WTC11 (cell line): Measurements from ENCODE around the gene SWT1. TPM values are rescaled to one million over a fixed set of nuclear protein-coding genes. Genes with fewer than 3 reads are reported as not detected.

ENCODE experiments used
- ATAC-seq: fragments of 200-7000 bp; cut with Tn5 transposase; 2 replicates; pipeline ENCODE4 v1.10.0; 2021; ENCODE audit warnings: mild to moderate bottlenecking, moderate library complexity
- CTCF ChIA-PET: fragments of 300-600 bp; sonication (Branson Sonifier 250); formaldehyde crosslinking; loops from one replicate; lab custom pipeline; 2021; ENCODE audit warnings: antibody characterized with exemption; lab: Charles Lee
- POLR2A ChIA-PET: fragments of 350-600 bp; sonication (Branson Sonifier 250); formaldehyde crosslinking; loops from one replicate; lab custom pipeline; 2021; ENCODE audit warnings: antibody characterized with exemption; lab: Charles Lee
- DNase-seq: peaks from one replicate; pipeline ENCODE4 v3.0.0; 2021; ENCODE audit warnings: low spot score
- H3K27ac Mint-ChIP-seq: 2 replicates; pipeline ENCODE4 v1.8.0; 2021; ENCODE audit warnings: mixed read lengths
- H3K27me3 Mint-ChIP-seq: 2 replicates; pipeline ENCODE4 v1.8.0; 2021; ENCODE audit warnings: low read depth, mild to moderate bottlenecking, moderate library complexity, mixed read lengths
- H3K36me3 Mint-ChIP-seq: 2 replicates; pipeline ENCODE4 v1.8.0; 2021; ENCODE audit warnings: mixed read lengths
- H3K4me1 Mint-ChIP-seq: 2 replicates; pipeline ENCODE4 v1.8.0; 2022; ENCODE audit warnings: mixed read lengths
- H3K4me3 Mint-ChIP-seq: 2 replicates; pipeline ENCODE4 v1.8.0; 2021; ENCODE audit warnings: mild to moderate bottlenecking, moderate library complexity, mixed read lengths
- H3K9me3 Mint-ChIP-seq: 2 replicates; pipeline ENCODE4 v1.8.0; 2021; ENCODE audit warnings: mixed read lengths
- AR ChIP-seq: fragments of 250-450 bp; sonication (Bioruptor Pico); IDR thresholded peaks from 2 replicates; pipeline ENCODE4 v1.9.0; 2021; ENCODE audit warnings: mild to moderate bottlenecking
- ATF1 ChIP-seq: sonication (generic); formaldehyde crosslinking; IDR thresholded peaks from 2 replicates; pipeline ENCODE4 v1.8.1; 2023; ENCODE audit warnings: mild to moderate bottlenecking, moderate library complexity, missing genetic modification reagents
- CDX4 ChIP-seq: fragments of 250-450 bp; sonication (Bioruptor Pico); IDR thresholded peaks from 2 replicates; pipeline ENCODE4 v1.9.0; 2021; ENCODE audit warnings: moderate library complexity, mild to moderate bottlenecking, inconsistent platforms, borderline replicate concordance
- CREB1 ChIP-seq: sonication (generic); formaldehyde crosslinking; IDR thresholded peaks from 2 replicates; pipeline ENCODE4 v1.8.0; 2023; ENCODE audit warnings: mild to moderate bottlenecking, missing genetic modification reagents
- CREM ChIP-seq: sonication (generic); formaldehyde crosslinking; IDR thresholded peaks from 2 replicates; pipeline ENCODE4 v1.8.1; 2022; ENCODE audit warnings: mild to moderate bottlenecking, missing genetic modification reagents, moderate library complexity
- E2F1 ChIP-seq: sonication (generic); formaldehyde crosslinking; IDR thresholded peaks from 2 replicates; pipeline ENCODE4 v1.8.0; 2022; ENCODE audit warnings: mild to moderate bottlenecking, missing genetic modification reagents
- IRF2 ChIP-seq: sonication (generic); formaldehyde crosslinking; IDR thresholded peaks from 2 replicates; pipeline ENCODE4 v1.8.0; 2022; ENCODE audit warnings: low read depth, missing genetic modification reagents, borderline replicate concordance
- JUN ChIP-seq: sonication (generic); formaldehyde crosslinking; IDR thresholded peaks from 2 replicates; pipeline ENCODE4 v1.8.0; 2023; ENCODE audit warnings: mild to moderate bottlenecking, missing genetic modification reagents
- KAT7 ChIP-seq: sonication (generic); formaldehyde crosslinking; IDR thresholded peaks from 2 replicates; pipeline ENCODE4 v1.8.1; 2023; ENCODE audit warnings: missing genetic modification reagents, mild to moderate bottlenecking, borderline replicate concordance
- MAX ChIP-seq: sonication (generic); formaldehyde crosslinking; IDR thresholded peaks from 2 replicates; pipeline ENCODE4 v1.8.0; 2022; ENCODE audit warnings: mild to moderate bottlenecking, missing genetic modification reagents
- MLX ChIP-seq: sonication (generic); formaldehyde crosslinking; IDR thresholded peaks from 2 replicates; pipeline ENCODE4 v1.8.1; 2023; ENCODE audit warnings: mild to moderate bottlenecking, missing genetic modification reagents, moderate library complexity
- MXD4 ChIP-seq: fragments of 250-450 bp; sonication (Bioruptor Pico); IDR thresholded peaks from 2 replicates; pipeline ENCODE4 v1.8.0; 2021; ENCODE audit warnings: mild to moderate bottlenecking, moderate library complexity, borderline replicate concordance
- MYBL2 ChIP-seq: sonication (generic); formaldehyde crosslinking; IDR thresholded peaks from 2 replicates; pipeline ENCODE4 v1.8.1; 2023; ENCODE audit warnings: mild to moderate bottlenecking, moderate library complexity, missing genetic modification reagents
- OVOL2 ChIP-seq: fragments of 250-450 bp; sonication (Bioruptor Pico); IDR thresholded peaks from 2 replicates; pipeline ENCODE4 v1.9.0; 2021; ENCODE audit warnings: mild to moderate bottlenecking, borderline replicate concordance
- RORB ChIP-seq: fragments of 250-450 bp; sonication (Bioruptor Pico); IDR thresholded peaks from 2 replicates; pipeline ENCODE4 v1.9.0; 2021; ENCODE audit warnings: mild to moderate bottlenecking
- SP1 ChIP-seq: sonication (generic); formaldehyde crosslinking; conservative IDR thresholded peaks from 2 replicates; pipeline ENCODE4 v1.8.1; 2022; ENCODE audit warnings: missing genetic modification reagents
- TCF7 ChIP-seq: sonication (generic); formaldehyde crosslinking; IDR thresholded peaks from 2 replicates; pipeline ENCODE4 v1.8.0; 2022; ENCODE audit warnings: mild to moderate bottlenecking, low read depth, missing genetic modification reagents, moderate library complexity
- ZNF219 ChIP-seq: sonication (generic); formaldehyde crosslinking; IDR thresholded peaks from 2 replicates; pipeline ENCODE4 v1.8.0; 2023; ENCODE audit warnings: missing genetic modification reagents, mild to moderate bottlenecking, borderline replicate concordance
- ZNF423 ChIP-seq: fragments of 250-450 bp; sonication (Bioruptor Pico); IDR thresholded peaks from 2 replicates; pipeline ENCODE4 v2.1.2; 2022; ENCODE audit warnings: mild to moderate bottlenecking, moderate library complexity
- ZNF532 ChIP-seq: fragments of 250-450 bp; sonication (Bioruptor Pico); IDR thresholded peaks from 2 replicates; pipeline ENCODE4 v1.9.0; 2021; ENCODE audit warnings: mild to moderate bottlenecking, borderline replicate concordance
- ZNF671 ChIP-seq: fragments of 250-450 bp; sonication (Bioruptor Pico); IDR thresholded peaks from 2 replicates; pipeline ENCODE4 v1.8.0; 2021; ENCODE audit warnings: mild to moderate bottlenecking
- total RNA-seq: library from RNA; stranded (reverse); gene quantifications from 3 replicates; pipeline ENCODE4 v1.2.3, GENCODE V29; 2021
- TF ChIP-seq, protein P1 (sequence below): fragments of 250-450 bp; sonication (Bioruptor Pico); IDR thresholded peaks from 2 replicates; pipeline ENCODE4 v2.1.2; 2022; ENCODE audit warnings: mild to moderate bottlenecking, moderate library complexity

The SWT1 gene
- total RNA-seq, 1 experiment from 2014 or later: 5.8 TPM

DNA sequence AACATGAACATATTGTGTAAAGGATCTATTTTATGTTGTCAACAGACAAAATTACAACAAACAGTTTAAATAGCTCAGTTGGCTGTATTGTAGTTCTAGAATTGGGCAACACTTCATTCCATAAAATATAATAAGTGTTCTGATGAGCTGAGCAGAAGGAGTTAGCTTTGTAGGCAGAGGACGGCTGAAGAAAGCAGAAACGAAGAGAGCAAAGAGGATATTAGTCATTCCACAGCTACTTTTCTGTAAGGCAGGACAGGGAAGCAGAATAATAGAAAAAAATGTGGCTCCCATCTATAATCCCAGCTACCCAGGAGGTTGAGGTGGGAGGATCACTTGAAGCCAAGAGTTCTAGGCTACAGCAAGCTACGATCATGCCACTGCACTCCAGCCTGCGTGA is 180.3 kb downstream of the SWT1 start (continued):
- TF ChIP-seq AR (CRISPR knock-in tag): no peak
- no peak for TF ChIP-seq JUN (CRISPR knock-in tag)
- no peak for TF ChIP-seq ZNF219
- no peak for TF ChIP-seq CREB1
- TF ChIP-seq MYBL2 (CRISPR knock-in tag): no peak
- TF ChIP-seq RORB (CRISPR knock-in tag): no peak
- TF ChIP-seq MAX: no peak
- TF ChIP-seq ATF1 (CRISPR knock-in tag): no peak

GRCh38 chr1:185338719-185339622 is 182.0 kb downstream of the SWT1 start:
- ChIA-PET POLR2A (no interaction called here), CTCF (interaction anchor here (0.7 kb wide), 1 partner anchor 221 kb away, joined by 3 read pairs; no protein-coding TSS in a partner anchor)
- no peak overlapping the region; the same call in 1 of the 2 replicates for H3K27ac Mint-ChIP-seq
- no peaks in the 10 kb centered on the region for H3K36me3 Mint-ChIP-seq
- H3K4me1 Mint-ChIP-seq: peaks cover 24% of the 10 kb centered on the region
- TF ChIP-seq CDX4 (CRISPR knock-in tag): no peak
- no peak for TF ChIP-seq OVOL2 (CRISPR knock-in tag)
- TF ChIP-seq MYBL2 (CRISPR knock-in tag): no peak
- TF ChIP-seq ZNF219: no peak
- no peak for TF ChIP-seq CREB1
- TF ChIP-seq KAT7 (CRISPR knock-in tag): no peak
- TF ChIP-seq ZNF671: no peak
- TF ChIP-seq ZNF532: no peak
- peak; percentile 24; the same call in 1 of the 2 replicates for ATAC-seq
- no peak for DNase-seq
- H3K27me3 Mint-ChIP-seq: no peaks in the 10 kb centered on the region
- H3K4me3 Mint-ChIP-seq: no peak overlapping the region
- peaks cover 11% of the 10 kb centered on the region for H3K9me3 Mint-ChIP-seq

DNA sequence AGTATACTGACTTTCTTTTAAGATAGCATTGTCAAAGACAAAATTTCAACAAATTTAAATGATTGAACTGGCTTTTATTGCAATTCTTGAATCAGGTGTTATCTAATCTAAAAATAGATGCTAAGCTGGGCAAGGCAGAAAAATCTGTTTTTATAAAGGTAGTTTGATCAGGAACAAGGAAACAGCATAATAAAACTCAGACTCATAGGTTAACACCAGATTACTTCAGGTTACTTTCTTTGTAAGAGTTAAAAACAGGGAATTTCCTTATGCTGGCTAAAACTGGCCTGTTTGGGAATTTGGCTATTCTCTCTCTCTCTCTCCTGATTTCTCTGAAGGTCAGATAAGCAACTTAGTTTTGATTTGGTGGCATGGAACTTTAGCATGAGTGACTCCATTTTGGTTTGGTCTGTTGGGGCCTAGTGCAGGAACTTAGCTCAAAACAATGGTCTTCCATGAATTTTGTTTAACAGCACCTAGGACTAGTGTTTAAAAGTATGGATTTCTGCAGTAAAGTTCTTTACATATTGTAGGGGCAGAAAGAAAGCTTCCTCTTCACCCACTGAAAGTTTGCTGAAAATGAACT is 184.3 kb downstream of the SWT1 start:
- ChIA-PET CTCF (no interaction called here), POLR2A (no interaction called here)
- H3K27me3 Mint-ChIP-seq: no peaks in the 10 kb centered on the region
- H3K9me3 Mint-ChIP-seq: peaks cover 8% of the 10 kb centered on the region
- no peak overlapping the region for H3K27ac Mint-ChIP-seq
- peaks cover 35% of the 10 kb centered on the region for H3K4me1 Mint-ChIP-seq
- H3K4me3 Mint-ChIP-seq: no peak overlapping the region
- ATAC-seq (no peak), DNase-seq (no peak)
- H3K36me3 Mint-ChIP-seq: no peaks in the 10 kb centered on the region
- TF ChIP-seq E2F1 (no peak), TCF7 (CRISPR knock-in tag) (no peak), MLX (no peak), CREM (no peak), IRF2 (no peak), MXD4 (CRISPR knock-in tag) (no peak), ZNF423 (CRISPR knock-in tag) (no peak), SP1 (CRISPR knock-in tag) (no peak)
- TF ChIP-seq, protein P1, sequence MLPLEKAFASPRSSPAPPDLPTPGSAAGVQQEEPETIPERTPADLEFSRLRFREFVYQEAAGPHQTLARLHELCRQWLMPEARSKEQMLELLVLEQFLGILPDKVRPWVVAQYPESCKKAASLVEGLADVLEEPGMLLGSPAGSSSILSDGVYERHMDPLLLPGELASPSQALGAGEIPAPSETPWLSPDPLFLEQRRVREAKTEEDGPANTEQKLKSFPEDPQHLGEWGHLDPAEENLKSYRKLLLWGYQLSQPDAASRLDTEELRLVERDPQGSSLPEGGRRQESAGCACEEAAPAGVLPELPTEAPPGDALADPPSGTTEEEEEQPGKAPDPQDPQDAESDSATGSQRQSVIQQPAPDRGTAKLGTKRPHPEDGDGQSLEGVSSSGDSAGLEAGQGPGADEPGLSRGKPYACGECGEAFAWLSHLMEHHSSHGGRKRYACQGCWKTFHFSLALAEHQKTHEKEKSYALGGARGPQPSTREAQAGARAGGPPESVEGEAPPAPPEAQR: no peak
